B cell (primary cell): Measurements from ENCODE around the gene HNRNPAB. TPM values are rescaled to one million over a fixed set of nuclear protein-coding genes. Genes with fewer than 3 reads are reported as not detected.

Source experiments
- ATAC-seq: fragments of 200-7000 bp; cut with Tn5 transposase; one replicate; pipeline ENCODE4 v1.10.0; 2021; ENCODE audit warnings: low read depth, mild to moderate bottlenecking, moderate number of reproducible peaks, moderate library complexity
- CTCF ChIA-PET: fragments of 350-600 bp; sonication (Branson Sonifier 250); formaldehyde crosslinking; loops from one replicate; lab custom pipeline; 2021; ENCODE audit warnings: antibody characterized with exemption, inconsistent platforms; lab: Charles Lee
- POLR2A ChIA-PET: fragments of 350-600 bp; sonication (Branson Sonifier 250); formaldehyde crosslinking; loops from one replicate; lab custom pipeline; 2021; ENCODE audit warnings: antibody characterized with exemption; lab: Charles Lee
- DNase-seq: peaks from one replicate; pipeline ENCODE4 v3.0.0; 2013
- H2AFZ ChIP-seq: 2 replicates; pipeline ENCODE4 v1.6.1; 2012; ENCODE audit warnings: mild to moderate bottlenecking, low read depth, low read length; ENCODE audit not compliant: insufficient read depth, poor library complexity, severe bottlenecking
- H3K27ac ChIP-seq, 2 donors: 1 replicate in 1 of 2; 2 replicates in 1 of 2; pipeline ENCODE4 v1.5.1; 2012 to 2013; ENCODE audit warnings: low read length in 2 of 2, mild to moderate bottlenecking in 2 of 2, moderate library complexity in 1 of 2
- H3K27me3 ChIP-seq, 4 experiments: fragments of 200-600 bp in 1 of 4; sonication (generic) in 1 of 4; replicated peaks in 1 of 4; 1 replicate in 2 of 4; 2 replicates in 2 of 4; pipeline versions ENCODE4 v1.6.1 to v1.7.0; 2013 to 2016; ENCODE audit warnings: low read length in 3 of 4, mild to moderate bottlenecking in 2 of 4, mixed read lengths in 1 of 4, moderate library complexity in 1 of 4; ENCODE audit not compliant: insufficient read depth in 4 of 4, control insufficient read depth in 3 of 4; ENCODE audit errors: control extremely low read depth in 1 of 4
- H3K36me3 ChIP-seq, 2 experiments: replicated peaks in 1 of 2; 1 replicate in 1 of 2; 2 replicates in 1 of 2; pipeline versions ENCODE4 v1.6.1 to v1.7.1; 2013; ENCODE audit warnings: low read length in 1 of 2; ENCODE audit not compliant: insufficient read depth in 2 of 2, control insufficient read depth in 1 of 2; ENCODE audit errors: control extremely low read depth in 1 of 2, extremely low read depth in 1 of 2
- H3K4me1 ChIP-seq, 2 donors: fragments of 200-600 bp in 1 of 2; sonication (generic) in 1 of 2; 1 replicate in 1 of 2; 2 replicates in 1 of 2; pipeline versions ENCODE4 v1.5.1 to v1.6.1; 2013 to 2017; ENCODE audit warnings: low read length in 2 of 2; ENCODE audit not compliant: control insufficient read depth in 2 of 2, insufficient read depth in 2 of 2
- H3K4me2 ChIP-seq: replicated peaks from 2 replicates; pipeline ENCODE3; 2012; ENCODE audit warnings: mild to moderate bottlenecking, low read depth, low read length; ENCODE audit not compliant: poor library complexity, severe bottlenecking
- H3K4me3 ChIP-seq, 5 experiments: fragments of 200-600 bp in 1 of 5; sonication (generic) in 1 of 5; 1 replicate in 3 of 5; 2 replicates in 2 of 5; pipeline versions ENCODE4 v1.5.1 to v1.7.0; 2011 to 2016; ENCODE audit warnings: low read length in 4 of 5, mild to moderate bottlenecking in 4 of 5, low read depth in 2 of 5, control low read depth in 1 of 5, moderate library complexity in 1 of 5; ENCODE audit not compliant: insufficient read depth in 1 of 5; ENCODE audit errors: control extremely low read depth in 1 of 5, extremely low read depth in 1 of 5
- H3K79me2 ChIP-seq: fragments of 200-600 bp; sonication (generic); one replicate; pipeline ENCODE4 v1.6.0; 2016; ENCODE audit warnings: low read length; ENCODE audit not compliant: control insufficient read depth, insufficient read depth
- H3K9ac ChIP-seq: fragments of 200-600 bp; sonication (generic); 2 replicates; pipeline ENCODE4 v1.6.1; 2017; ENCODE audit warnings: mild to moderate bottlenecking, low read length, moderate library complexity
- H3K9me3 ChIP-seq, 3 donors: one replicate each; pipeline versions ENCODE4 v1.6.1 to v1.7.1; 2013; ENCODE audit warnings: low read length in 2 of 3; ENCODE audit not compliant: control insufficient read depth in 2 of 3, insufficient read depth in 1 of 3; ENCODE audit errors: control extremely low read depth in 1 of 3
- H4K20me1 ChIP-seq: 2 replicates; pipeline ENCODE4 v1.6.0; 2012; ENCODE audit warnings: mild to moderate bottlenecking, low read length; ENCODE audit not compliant: insufficient read depth, control insufficient read depth, poor library complexity, severe bottlenecking
- H3K27ac Mint-ChIP-seq: one replicate; pipeline ENCODE4 v1.8.0; 2021; ENCODE audit warnings: mixed read lengths
- H3K27me3 Mint-ChIP-seq: one replicate; pipeline ENCODE4 v1.8.0; 2021; ENCODE audit warnings: mixed read lengths
- H3K4me1 Mint-ChIP-seq: one replicate; pipeline ENCODE4 v1.8.0; 2021; ENCODE audit warnings: mixed read lengths
- H3K4me3 Mint-ChIP-seq: one replicate; pipeline ENCODE4 v1.8.0; 2021; ENCODE audit warnings: mixed read lengths
- H3K9me3 Mint-ChIP-seq: one replicate; pipeline ENCODE4 v1.8.0; 2022; ENCODE audit warnings: mixed read lengths; ENCODE audit not compliant: insufficient read depth
- EZH2 ChIP-seq: IDR thresholded peaks from 2 replicates; pipeline ENCODE4 v1.6.1; 2012; ENCODE audit warnings: borderline replicate concordance, low read depth, mild to moderate bottlenecking, moderate library complexity, low read length; ENCODE audit not compliant: insufficient read depth, poor library complexity, severe bottlenecking
- WGBS: methylation state at CpG from one replicate; pipeline ENCODE4 v1.1.5; 2013; ENCODE audit warnings: missing lambda C conversion rate; ENCODE audit not compliant: insufficient coverage; 5-methylcytosine and 5-hydroxymethylcytosine counted together
- intact Hi-C: fragments of 100-400 bp; cut with micrococcal nuclease; formaldehyde crosslinking; loops from one replicate; pipeline ENCODE4 v1.10.0; 2022
- polyA plus RNA-seq: library from polyadenylated mRNA; depleted of rRNA; stranded (reverse); fragments of >200 nt; gene quantifications from 2 replicates; pipeline ENCODE4 v1.2.3, GENCODE V29; 2012
- total RNA-seq, 2 donors: library from RNA; stranded (reverse); fragments of 120-200 nt in 1 of 2; gene quantifications; 1 replicate in 1 of 2; 2 replicates in 1 of 2; pipeline versions ENCODE4 v1.2.3 to v1.2.4, GENCODE V29; 2013 to 2022
- TF ChIP-seq, protein P1 (sequence below): fragments of 200-600 bp; IDR thresholded peaks from one replicate; pipeline ENCODE4 v1.8.0; 2022; ENCODE audit warnings: antibody characterized with exemption, mild to moderate bottlenecking

The HNRNPAB gene
- total and polyA plus RNA-seq, 2 donors (not counting 1 experiment from before 2014, with no cell fraction given), result 25.1 to 75.1 TPM

- no peaks in the 10 kb centered on the region for H3K4me1 Mint-ChIP-seq
- H3K4me2 ChIP-seq, result no peak overlapping the region
- DNase-seq (no peak), ATAC-seq (no peak)
- no peak overlapping the region for H3K9ac ChIP-seq
- no peaks in the 10 kb centered on the region for H3K4me1 ChIP-seq
- no peaks in the 10 kb centered on the region for H4K20me1 ChIP-seq
- no peak overlapping the region for H3K27ac ChIP-seq
- no peaks in the 10 kb centered on the region for H3K9me3 Mint-ChIP-seq
- 32% methylated on average over 3 of the region's 6 CpGs for WGBS
- H3K27me3 ChIP-seq, result peaks cover 0 to 6% (median 2%) of the 10 kb centered on the region in 4 experiments
- no peaks in the 10 kb centered on the region for H3K36me3 ChIP-seq
- intact Hi-C loops, result no loop called here
- POLR2A ChIA-PET, result no interaction called here
- H3K27ac Mint-ChIP-seq, result no peak overlapping the region
- H3K4me3 Mint-ChIP-seq, result no peak overlapping the region
- H3K27me3 Mint-ChIP-seq, result peaks cover 19% of the 10 kb centered on the region
- H3K4me3 ChIP-seq, result no peak overlapping the region
- no peak overlapping the region for H2AFZ ChIP-seq
- H3K9me3 ChIP-seq, result no peaks in the 10 kb centered on the region
- CTCF ChIA-PET, result interaction anchor here (1.3 kb wide), 1 partner anchor 101 kb away, joined by 4 read pairs; no protein-coding TSS in a partner anchor
- TF ChIP-seq EZH2, result no peak
- TF ChIP-seq, protein P1, sequence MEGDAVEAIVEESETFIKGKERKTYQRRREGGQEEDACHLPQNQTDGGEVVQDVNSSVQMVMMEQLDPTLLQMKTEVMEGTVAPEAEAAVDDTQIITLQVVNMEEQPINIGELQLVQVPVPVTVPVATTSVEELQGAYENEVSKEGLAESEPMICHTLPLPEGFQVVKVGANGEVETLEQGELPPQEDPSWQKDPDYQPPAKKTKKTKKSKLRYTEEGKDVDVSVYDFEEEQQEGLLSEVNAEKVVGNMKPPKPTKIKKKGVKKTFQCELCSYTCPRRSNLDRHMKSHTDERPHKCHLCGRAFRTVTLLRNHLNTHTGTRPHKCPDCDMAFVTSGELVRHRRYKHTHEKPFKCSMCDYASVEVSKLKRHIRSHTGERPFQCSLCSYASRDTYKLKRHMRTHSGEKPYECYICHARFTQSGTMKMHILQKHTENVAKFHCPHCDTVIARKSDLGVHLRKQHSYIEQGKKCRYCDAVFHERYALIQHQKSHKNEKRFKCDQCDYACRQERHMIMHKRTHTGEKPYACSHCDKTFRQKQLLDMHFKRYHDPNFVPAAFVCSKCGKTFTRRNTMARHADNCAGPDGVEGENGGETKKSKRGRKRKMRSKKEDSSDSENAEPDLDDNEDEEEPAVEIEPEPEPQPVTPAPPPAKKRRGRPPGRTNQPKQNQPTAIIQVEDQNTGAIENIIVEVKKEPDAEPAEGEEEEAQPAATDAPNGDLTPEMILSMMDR, result no peak
- no peaks in the 10 kb centered on the region for H3K79me2 ChIP-seq
Measured at GRCh38 chr5:178176791-178177190, 27.5 kb upstream of the HNRNPAB start.

- H3K27me3 Mint-ChIP-seq, result peaks cover 19% of the 10 kb centered on the region
- ATAC-seq (no peak), DNase-seq (no peak)
- no peak for TF ChIP-seq EZH2
- TF ChIP-seq, protein P1, result no peak
- intact Hi-C loops, result no loop called here
- no peak overlapping the region for H3K9ac ChIP-seq
- H3K36me3 ChIP-seq, result no peaks in the 10 kb centered on the region
- H3K4me1 ChIP-seq, result no peaks in the 10 kb centered on the region
- 89% methylated on average over 8 of the region's 8 CpGs for WGBS
- H3K27ac Mint-ChIP-seq, result no peak overlapping the region
- ChIA-PET POLR2A (no interaction called here), CTCF (no interaction called here)
- no peak overlapping the region for H3K4me3 Mint-ChIP-seq
- peaks cover 7% of the 10 kb centered on the region for H3K4me1 Mint-ChIP-seq
- H3K27ac ChIP-seq, result no peak overlapping the region
- H2AFZ ChIP-seq, result no peak overlapping the region
- H3K27me3 ChIP-seq, result peaks cover 0 to 6% (median 2%) of the 10 kb centered on the region in 4 experiments
- no peaks in the 10 kb centered on the region for H3K9me3 Mint-ChIP-seq
- H3K79me2 ChIP-seq, result no peaks in the 10 kb centered on the region
- no peak overlapping the region for H3K4me3 ChIP-seq
- no peaks in the 10 kb centered on the region for H4K20me1 ChIP-seq
- no peaks in the 10 kb centered on the region for H3K9me3 ChIP-seq
- no peak overlapping the region for H3K4me2 ChIP-seq
Measured at GRCh38 chr5:178177569-178177968, 26.8 kb upstream of the HNRNPAB start.
